Activated CD8-positive, alpha-beta memory T cell treated with anti-CD3 and anti-CD28 coated beads, Interleukin-2, amount 50 U/mL, for 1 hour (primary cell): ENCODE data around the gene UBAC1.

Experiments
- DNase-seq: peaks from one replicate; pipeline ENCODE4 v3.0.0-alpha.2; 2020; ENCODE audit errors: extremely low read depth

UBAC1 gene

GRCh38 chr9:135993765-135994500, 32.8 kb upstream of the UBAC1 start:
- no peak for DNase-seq

GRCh38 chr9:135993409-135993742, 32.2 kb upstream of the UBAC1 start:
- no peak for DNase-seq

GRCh38 chr9:135992486-135993408, 31.6 kb upstream of the UBAC1 start:
- no peak for DNase-seq

- DNase-seq, result no peak
Measured at GRCh38 chr9:135991771-135992170, 30.6 kb upstream of the UBAC1 start.

- DNase-seq, result peak; percentile 23
Measured at GRCh38 chr9:135990468-135991429, 29.6 kb upstream of the UBAC1 start.

- DNase-seq, result no peak
Measured at GRCh38 chr9:135989722-135990467, 28.7 kb upstream of the UBAC1 start.

- DNase-seq, result no peak
Measured at GRCh38 chr9:135989157-135989556, 28.0 kb upstream of the UBAC1 start.

- no peak for DNase-seq
Measured at GRCh38 chr9:135988493-135988892, 27.3 kb upstream of the UBAC1 start.

- no peak for DNase-seq
Measured at GRCh38 chr9:135987838-135988404, 26.7 kb upstream of the UBAC1 start.

- DNase-seq, result no peak
Measured at GRCh38 chr9:135986605-135987004, 25.4 kb upstream of the UBAC1 start.

GRCh38 chr9:135985889-135986288, 24.7 kb upstream of the UBAC1 start:
- no peak for DNase-seq

GRCh38 chr9:135985459-135985774, 24.2 kb upstream of the UBAC1 start:
- no peak for DNase-seq

GRCh38 chr9:135984072-135984710, 23.0 kb upstream of the UBAC1 start:
- no peak for DNase-seq

- no peak for DNase-seq
Measured at GRCh38 chr9:135983208-135984071, 22.3 kb upstream of the UBAC1 start.

GRCh38 chr9:135982499-135983207, 21.5 kb upstream of the UBAC1 start:
- no peak for DNase-seq

GRCh38 chr9:135980926-135981630, 19.9 kb upstream of the UBAC1 start:
- DNase-seq, result no peak

GRCh38 chr9:135979547-135980166, 18.5 kb upstream of the UBAC1 start:
- DNase-seq, result no peak
